IgD-negative memory B cell (primary cell): Measurements from ENCODE around the gene RCOR3. TPM values are rescaled to one million over a fixed set of nuclear protein-coding genes. Genes with fewer than 3 reads are reported as not detected.

Experiments
- H3K27ac Mint-ChIP-seq, 3 donors: one replicate each; pipeline ENCODE4 v1.8.0; 2020 to 2022; ENCODE audit warnings: mild to moderate bottlenecking in 3 of 3, mixed read lengths in 3 of 3, moderate library complexity in 1 of 3
- H3K27me3 Mint-ChIP-seq: one replicate; pipeline ENCODE4 v1.8.0; 2021; ENCODE audit warnings: mixed read lengths
- H3K36me3 Mint-ChIP-seq: one replicate; pipeline ENCODE4 v1.8.0; 2020; ENCODE audit warnings: mild to moderate bottlenecking, mixed read lengths
- H3K4me1 Mint-ChIP-seq, 3 donors: one replicate each; pipeline ENCODE4 v1.8.0; 2020 to 2022; ENCODE audit warnings: mixed read lengths in 3 of 3, mild to moderate bottlenecking in 1 of 3
- H3K4me3 Mint-ChIP-seq, 4 donors: one replicate each; pipeline ENCODE4 v1.8.0; 2020 to 2022; ENCODE audit warnings: mild to moderate bottlenecking in 4 of 4, mixed read lengths in 4 of 4, moderate library complexity in 3 of 4
- H3K9me3 Mint-ChIP-seq, 3 donors: one replicate each; pipeline ENCODE4 v1.8.0; 2020 to 2021; ENCODE audit warnings: mixed read lengths in 3 of 3, mild to moderate bottlenecking in 1 of 3
- polyA plus RNA-seq: library from polyadenylated mRNA; unstranded; fragments of 300-500 nt; fragmentation: Illumina TruSeq; gene quantifications from one replicate; pipeline ENCODE4 v1.2.3, GENCODE V29; 2021

The RCOR3 gene
- polyA plus RNA-seq, 1 donor from 2014 or later, result 37.5 TPM

GRCh38 chr1:211326528-211327345 lies 67.6 kb downstream of the RCOR3 start, which contains the start of gene TRAF5:
TRAF5 (plus strand) TSS chr1:211326833; CDS start chr1:211353240, 26,407 bp downstream.
- peak within 1 kb of the TSS; percentile 95 to 98 (median 96) for H3K4me3 Mint-ChIP-seq
- peaks cover 0 to 2% (median 0%) of the 10 kb centered on the region in 3 donors for H3K9me3 Mint-ChIP-seq
- peak within 1 kb of the TSS; percentile 95 to 99 (median 98) for H3K27ac Mint-ChIP-seq
- H3K27me3 Mint-ChIP-seq, result no peaks in the 10 kb centered on the region
- H3K4me1 Mint-ChIP-seq, result peaks cover 49 to 57% (median 50%) of the 10 kb centered on the region in 3 donors
- H3K36me3 Mint-ChIP-seq, result peaks cover 2% of the 10 kb centered on the region

GRCh38 chr1:211327346-211327921 lies 68.3 kb downstream of the RCOR3 start:
- peaks cover 0 to 2% (median 0%) of the 10 kb centered on the region in 3 donors for H3K9me3 Mint-ChIP-seq
- H3K4me3 Mint-ChIP-seq, result peak overlapping the region; percentile 87 to 98 (median 96)
- no peaks in the 10 kb centered on the region for H3K27me3 Mint-ChIP-seq
- peaks cover 4% of the 10 kb centered on the region for H3K36me3 Mint-ChIP-seq
- peaks cover 50 to 61% (median 56%) of the 10 kb centered on the region in 3 donors for H3K4me1 Mint-ChIP-seq
- peak overlapping the region; percentile 86 to 99 (median 98) for H3K27ac Mint-ChIP-seq

- peak overlapping the region; percentile 86 to 99 (median 98) for H3K27ac Mint-ChIP-seq
- H3K4me1 Mint-ChIP-seq, result peaks cover 52 to 67% (median 62%) of the 10 kb centered on the region in 3 donors
- peaks cover 0 to 2% (median 0%) of the 10 kb centered on the region in 3 donors for H3K9me3 Mint-ChIP-seq
- H3K4me3 Mint-ChIP-seq, result peak overlapping the region; percentile 87 to 98 (median 96)
- no peaks in the 10 kb centered on the region for H3K27me3 Mint-ChIP-seq
- peaks cover 6% of the 10 kb centered on the region for H3K36me3 Mint-ChIP-seq
Measured at GRCh38 chr1:211328084-211328694, 69.0 kb downstream of the RCOR3 start.

- peaks cover 49 to 65% (median 60%) of the 10 kb centered on the region in 3 donors for H3K4me1 Mint-ChIP-seq
Measured at GRCh38 chr1:211328866-211329475, 69.8 kb downstream of the RCOR3 start.

GRCh38 chr1:211329764-211330201 lies 70.6 kb downstream of the RCOR3 start:
- Mint-ChIP-seq H3K9me3 (peaks cover 0 to 2% (median 0%) of the 10 kb centered on the region in 3 donors), H3K27me3 (no peaks in the 10 kb centered on the region), H3K4me1 (peaks cover 46 to 64% (median 64%) of the 10 kb centered on the region in 3 donors), H3K36me3 (peaks cover 6% of the 10 kb centered on the region), H3K4me3 (peak overlapping the region; percentile 87 to 98 (median 96)), H3K27ac (peak overlapping the region; percentile 86 to 99 (median 98))

More at GRCh38 chr1:211328866-211329475, 69.8 kb downstream of the RCOR3 start:
- peaks cover 6% of the 10 kb centered on the region for H3K36me3 Mint-ChIP-seq
- peak overlapping the region; percentile 86 to 99 (median 98) for H3K27ac Mint-ChIP-seq
- peaks cover 0 to 2% (median 0%) of the 10 kb centered on the region in 3 donors for H3K9me3 Mint-ChIP-seq
- peak overlapping the region; percentile 87 to 98 (median 96) for H3K4me3 Mint-ChIP-seq
- no peaks in the 10 kb centered on the region for H3K27me3 Mint-ChIP-seq

- Mint-ChIP-seq H3K36me3 (peaks cover 6% of the 10 kb centered on the region), H3K4me3 (peak overlapping the region; percentile 87 to 98 (median 96)), H3K9me3 (peaks cover 0 to 2% (median 0%) of the 10 kb centered on the region in 3 donors), H3K27ac (peak overlapping the region; percentile 86 to 99 (median 98)), H3K27me3 (no peaks in the 10 kb centered on the region), H3K4me1 (peaks cover 51 to 66% (median 63%) of the 10 kb centered on the region in 3 donors)
Measured at GRCh38 chr1:211330282-211330936, 71.2 kb downstream of the RCOR3 start.

- peaks cover 0 to 2% (median 0%) of the 10 kb centered on the region in 3 donors for H3K9me3 Mint-ChIP-seq
- peaks cover 6% of the 10 kb centered on the region for H3K36me3 Mint-ChIP-seq
- peak overlapping the region; percentile 86 to 99 (median 98) for H3K27ac Mint-ChIP-seq
- peaks cover 55 to 68% (median 63%) of the 10 kb centered on the region in 3 donors for H3K4me1 Mint-ChIP-seq
- H3K27me3 Mint-ChIP-seq, result no peaks in the 10 kb centered on the region
- peak overlapping the region; percentile 43 to 97 (median 91) for H3K4me3 Mint-ChIP-seq
Measured at GRCh38 chr1:211331011-211331709, 72.0 kb downstream of the RCOR3 start.

GRCh38 chr1:211332036-211332616 lies 73.0 kb downstream of the RCOR3 start:
- peak overlapping the region; percentile 52 to 92 (median 78) for H3K4me3 Mint-ChIP-seq
- peaks cover 0 to 1% (median 0%) of the 10 kb centered on the region in 3 donors for H3K9me3 Mint-ChIP-seq
- H3K27ac Mint-ChIP-seq, result peak overlapping the region; percentile 80 to 99 (median 86)
- H3K36me3 Mint-ChIP-seq, result peaks cover 6% of the 10 kb centered on the region
- H3K4me1 Mint-ChIP-seq, result peaks cover 62 to 76% (median 69%) of the 10 kb centered on the region in 3 donors
- no peaks in the 10 kb centered on the region for H3K27me3 Mint-ChIP-seq

- Mint-ChIP-seq H3K27ac (peak overlapping the region; percentile 86 to 99 (median 93)), H3K36me3 (peaks cover 6% of the 10 kb centered on the region), H3K4me3 (peak overlapping the region; percentile 52 to 92 (median 78)), H3K9me3 (no peaks in the 10 kb centered on the region), H3K4me1 (peaks cover 63 to 82% (median 75%) of the 10 kb centered on the region in 3 donors), H3K27me3 (no peaks in the 10 kb centered on the region)
Measured at GRCh38 chr1:211332830-211333229, 73.7 kb downstream of the RCOR3 start.

- peak overlapping the region in 3 of 4 donors; percentile 61 to 83 (median 77) for H3K4me3 Mint-ChIP-seq
- H3K9me3 Mint-ChIP-seq, result no peaks in the 10 kb centered on the region
- peak overlapping the region; percentile 86 to 94 (median 93) for H3K27ac Mint-ChIP-seq
- peaks cover 4% of the 10 kb centered on the region for H3K36me3 Mint-ChIP-seq
- peaks cover 65 to 88% (median 74%) of the 10 kb centered on the region in 3 donors for H3K4me1 Mint-ChIP-seq
- H3K27me3 Mint-ChIP-seq, result no peaks in the 10 kb centered on the region
Measured at GRCh38 chr1:211333906-211334305, 74.7 kb downstream of the RCOR3 start.

GRCh38 chr1:211334986-211335385 lies 75.8 kb downstream of the RCOR3 start:
- Mint-ChIP-seq H3K9me3 (no peaks in the 10 kb centered on the region), H3K36me3 (peaks cover 4% of the 10 kb centered on the region), H3K4me1 (peaks cover 69 to 91% (median 75%) of the 10 kb centered on the region in 3 donors), H3K4me3 (peak overlapping the region; percentile 73 to 87 (median 84)), H3K27ac (peak overlapping the region; percentile 93 to 97 (median 94)), H3K27me3 (no peaks in the 10 kb centered on the region)

GRCh38 chr1:211335522-211336157 lies 76.5 kb downstream of the RCOR3 start:
- no peaks in the 10 kb centered on the region for H3K27me3 Mint-ChIP-seq
- no peaks in the 10 kb centered on the region for H3K9me3 Mint-ChIP-seq
- peaks cover 62 to 86% (median 69%) of the 10 kb centered on the region in 3 donors for H3K4me1 Mint-ChIP-seq
- peaks cover 4% of the 10 kb centered on the region for H3K36me3 Mint-ChIP-seq
- H3K4me3 Mint-ChIP-seq, result peak overlapping the region; percentile 73 to 87 (median 84)
- peak overlapping the region; percentile 93 to 97 (median 94) for H3K27ac Mint-ChIP-seq
